ENCODE data around the gene ZC4H2. TPM values are rescaled to one million over a fixed set of nuclear protein-coding genes. Genes with fewer than 3 reads are reported as not detected.

The ZC4H2 gene
- total and polyA plus RNA-seq, 4 donors, result 5.4 to 10.4 (median 8.4) TPM

Other genes with a start within 250 kb of the ZC4H2 start
- 1 to 10 TPM; 3.7 to 6.1 TPM for gene ZC3H12B, start 58.4 kb upstream of the ZC4H2 start, total RNA-seq
- gene ZC3H12B, start 58.4 kb upstream of the ZC4H2 start, polyA plus RNA-seq, result 1 to 10 TPM; 1.7 to 2.0 TPM